GM10266 (cell line): ENCODE measurements around the gene TIMP3.

Source experiments
- DNase-seq: peaks from one replicate; pipeline ENCODE4 v3.0.0; 2012; ENCODE audit errors: extremely low spot score
- CTCF ChIP-seq: IDR thresholded peaks from 2 replicates; pipeline ENCODE4 v1.5.1; 2012; ENCODE audit warnings: mild to moderate bottlenecking, low read depth; ENCODE audit not compliant: control insufficient read depth, insufficient read depth; ENCODE audit errors: missing control alignments

The TIMP3 gene

GRCh38 chr22:32776397-32776796, 25.1 kb upstream of the TIMP3 start:
- DNase-seq = no peak
- TF ChIP-seq CTCF = no peak

- no peak for TF ChIP-seq CTCF
- DNase-seq = no peak
Measured at GRCh38 chr22:32776802-32777201, 24.7 kb upstream of the TIMP3 start.

- no peak for DNase-seq
- no peak for TF ChIP-seq CTCF
Measured at GRCh38 chr22:32777987-32778386, 23.5 kb upstream of the TIMP3 start.

GRCh38 chr22:32780726-32781310, 20.7 kb upstream of the TIMP3 start:
- no peak for TF ChIP-seq CTCF
- DNase-seq = no peak

- TF ChIP-seq CTCF = no peak
Measured at GRCh38 chr22:32781695-32782094, 19.8 kb upstream of the TIMP3 start.

GRCh38 chr22:32785321-32786026, 16.0 kb upstream of the TIMP3 start:
- no peak for TF ChIP-seq CTCF
- DNase-seq = no peak

More at GRCh38 chr22:32781695-32782094, 19.8 kb upstream of the TIMP3 start:
- DNase-seq = no peak

- no peak for TF ChIP-seq CTCF
- DNase-seq = no peak
Measured at GRCh38 chr22:32786027-32786418, 15.5 kb upstream of the TIMP3 start.
